WI38 (cell line): ENCODE data around the gene SORBS2.

ENCODE experiments used
- H3K4me3 ChIP-seq: 2 replicates; pipeline ENCODE4 v1.5.1; 2011; ENCODE audit warnings: low read depth, mild to moderate bottlenecking, control low read depth, low read length
- CTCF ChIP-seq: IDR thresholded peaks from 2 replicates; pipeline ENCODE4 v1.5.1; 2012; ENCODE audit warnings: low read depth, mild to moderate bottlenecking, control low read depth, low read length

Gene SORBS2

DNA sequence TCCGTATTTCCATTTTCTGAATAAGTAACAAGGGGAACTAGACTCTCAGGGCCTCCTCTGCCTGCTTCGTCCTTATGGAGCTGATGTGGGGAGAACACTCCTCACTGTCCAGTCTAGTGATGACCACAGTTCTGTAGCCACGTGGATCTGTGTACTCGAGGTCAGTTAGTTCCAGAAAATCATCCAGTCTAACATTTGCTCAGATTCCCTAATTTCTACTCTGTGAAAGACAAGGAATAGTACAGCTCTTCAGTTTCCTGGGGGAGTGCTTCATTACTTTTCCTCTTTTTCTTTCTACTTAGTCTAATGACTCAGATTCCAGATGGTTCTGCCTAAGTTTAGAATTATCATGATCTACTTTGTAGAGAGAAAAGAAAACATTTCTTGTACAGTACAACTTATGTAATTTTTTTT lies 82.6 kb downstream of the SORBS2 start:
- no peak overlapping the region for H3K4me3 ChIP-seq
- no peak for TF ChIP-seq CTCF

DNA sequence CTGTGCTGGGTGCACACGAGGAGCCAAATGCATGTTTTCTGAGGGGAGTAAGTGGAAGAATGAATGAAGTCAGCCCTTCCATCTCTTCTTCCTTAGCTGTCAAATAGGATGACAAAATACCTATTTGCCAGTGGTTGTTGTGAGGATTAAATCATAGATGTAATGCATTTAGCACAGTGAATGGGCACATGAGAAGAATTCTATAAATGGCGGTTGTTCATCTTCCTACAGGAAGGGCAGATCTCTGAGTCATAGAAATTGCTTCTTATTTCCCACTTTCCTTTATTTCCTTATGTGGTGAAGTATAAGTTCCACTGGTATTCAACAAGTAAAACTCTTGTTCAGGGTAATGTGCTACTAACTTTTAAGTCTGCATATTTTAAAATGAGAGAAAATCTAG lies 83.1 kb downstream of the SORBS2 start:
- TF ChIP-seq CTCF, result no peak
- H3K4me3 ChIP-seq, result no peak overlapping the region

DNA sequence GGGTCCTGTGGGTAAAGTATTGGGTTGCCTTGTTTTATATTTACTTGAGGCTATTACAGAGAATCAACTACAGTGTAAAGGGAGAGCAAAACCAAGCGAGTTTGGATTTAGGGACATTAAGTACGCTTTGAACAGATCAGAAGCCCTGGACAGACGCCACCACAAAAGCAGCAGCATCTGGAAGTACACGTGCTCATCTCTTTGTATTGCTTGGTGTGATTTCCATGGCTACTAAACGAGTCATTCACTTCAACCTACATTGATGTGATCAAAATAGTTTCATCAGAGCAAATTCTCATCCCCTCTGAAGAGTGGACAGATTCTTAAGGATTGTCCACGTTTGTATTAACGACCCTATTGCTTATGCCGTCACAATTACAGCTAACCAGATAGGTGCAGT lies 85.1 kb downstream of the SORBS2 start:
- H3K4me3 ChIP-seq, result no peak overlapping the region
- no peak for TF ChIP-seq CTCF

GRCh38 chr4:185723631-185724260 lies 88.2 kb downstream of the SORBS2 start:
- TF ChIP-seq CTCF, result no peak
- no peak overlapping the region for H3K4me3 ChIP-seq

DNA sequence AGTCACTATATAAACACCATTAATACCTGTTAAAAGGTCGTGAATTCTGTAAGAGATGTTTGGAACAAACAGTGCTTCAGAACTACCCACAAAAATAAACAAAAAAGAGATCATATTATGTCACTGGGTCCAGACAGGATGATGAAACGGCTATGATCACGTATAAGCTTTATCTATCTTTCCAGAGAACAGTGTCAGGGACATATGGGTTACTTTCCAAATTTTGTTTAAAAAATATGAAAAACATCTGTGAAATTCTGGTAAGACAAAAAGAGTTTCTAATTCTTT lies 90.0 kb downstream of the SORBS2 start:
- no peak for TF ChIP-seq CTCF
- H3K4me3 ChIP-seq, result no peak overlapping the region

DNA sequence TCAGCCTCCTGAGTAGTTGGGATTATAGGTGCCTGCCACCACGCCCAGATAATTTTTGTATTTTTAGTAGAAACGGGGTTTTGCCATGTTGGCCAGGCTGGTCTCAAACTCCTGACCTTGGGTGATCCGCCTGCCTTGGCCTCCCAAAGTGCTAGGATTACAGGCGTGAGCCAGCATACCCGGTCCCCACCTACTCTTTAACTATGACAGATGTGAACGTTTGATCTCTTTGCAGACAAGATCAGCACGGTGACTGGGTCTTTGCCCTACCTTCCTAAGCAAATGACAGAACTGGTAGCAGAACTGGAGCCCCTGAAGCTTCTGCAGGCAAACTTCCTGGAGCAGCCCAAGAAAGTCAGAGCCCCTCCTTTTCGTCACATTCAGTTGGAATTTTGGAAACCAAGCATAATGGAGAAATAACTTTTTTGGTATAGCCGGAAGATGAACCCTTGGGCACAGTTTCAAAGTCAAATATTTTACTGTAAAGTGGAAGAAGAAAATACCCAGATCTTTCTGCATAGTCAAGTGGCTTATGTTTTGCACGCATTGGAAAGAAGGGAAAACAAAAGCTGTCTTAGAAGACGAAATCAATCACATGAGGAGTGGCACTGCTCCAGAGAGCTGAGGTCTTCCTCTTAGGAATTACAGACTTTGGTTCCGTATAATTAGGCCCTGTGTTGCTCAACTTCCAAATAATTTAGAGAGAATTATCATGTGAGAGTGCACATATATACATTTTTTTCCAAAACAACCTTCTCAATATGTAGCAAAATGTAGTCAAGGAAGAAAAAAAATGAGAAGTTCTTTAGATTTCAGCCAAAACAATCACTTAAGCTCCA lies 90.6 kb downstream of the SORBS2 start:
- no peak overlapping the region for H3K4me3 ChIP-seq
- no peak for TF ChIP-seq CTCF

DNA sequence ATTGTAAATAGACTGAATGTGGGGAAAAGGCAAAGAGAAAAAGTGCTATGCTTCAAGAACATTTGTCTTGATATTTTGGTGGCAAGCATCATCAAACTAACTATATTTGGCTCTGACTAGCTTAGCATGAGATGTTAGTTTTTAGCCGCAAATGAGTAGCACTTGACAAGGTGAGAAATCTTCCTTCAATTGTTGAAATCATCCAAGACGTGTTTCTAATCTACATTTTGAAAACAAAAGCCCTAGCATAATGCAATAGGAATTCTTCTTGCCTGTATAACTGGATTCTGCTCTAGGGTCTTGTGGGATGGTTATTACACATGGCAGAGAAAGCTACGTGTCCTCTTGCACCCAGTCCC lies 92.5 kb downstream of the SORBS2 start:
- H3K4me3 ChIP-seq, result no peak overlapping the region
- no peak for TF ChIP-seq CTCF
